DMS 273 treated with DMSO at 0.1 percent for 48 hours (cell line): ENCODE results near the gene VANGL1.
A peak's percentile ranks its signal among the peaks of the same experiment; 100 is the strongest.
"Not testable (repeated sequence)": the region's sequence is repeated elsewhere in the genome, so short reads cannot be mapped to it uniquely, and the experiment has no call there.

Experiments used
- DNase-seq: peaks from one replicate; lab custom pipeline; 2025; lab: John Stamatoyannopoulos, UW

VANGL1 gene

DNA sequence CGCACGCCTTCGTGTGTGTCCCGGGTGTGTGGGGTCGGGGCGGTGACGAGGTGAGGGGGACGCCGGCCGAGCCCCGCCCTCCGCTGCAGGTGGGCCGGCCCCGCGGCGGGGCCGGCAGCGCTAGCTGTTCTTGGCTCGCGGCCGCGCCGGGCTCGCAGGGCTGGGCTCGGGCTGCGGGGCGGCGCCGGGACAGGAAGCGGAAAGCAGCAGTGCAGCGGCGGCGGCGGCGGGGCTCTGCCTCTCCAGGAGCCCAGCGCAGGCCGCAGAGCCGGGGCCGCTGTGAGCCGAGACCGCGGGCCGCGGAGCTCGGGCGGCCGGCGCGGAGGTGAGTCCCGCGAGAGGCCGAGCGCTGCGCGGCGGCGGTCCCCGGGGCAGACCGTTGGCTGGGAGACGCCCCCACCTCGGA lies at the start of gene VANGL1:
Gene VANGL1 (plus strand): TSS at position 209 of the 406 bp plus-strand sequence. CDS start 9,444 bp downstream, outside the sequence.
- DNase-seq: peak; percentile 37

DNA sequence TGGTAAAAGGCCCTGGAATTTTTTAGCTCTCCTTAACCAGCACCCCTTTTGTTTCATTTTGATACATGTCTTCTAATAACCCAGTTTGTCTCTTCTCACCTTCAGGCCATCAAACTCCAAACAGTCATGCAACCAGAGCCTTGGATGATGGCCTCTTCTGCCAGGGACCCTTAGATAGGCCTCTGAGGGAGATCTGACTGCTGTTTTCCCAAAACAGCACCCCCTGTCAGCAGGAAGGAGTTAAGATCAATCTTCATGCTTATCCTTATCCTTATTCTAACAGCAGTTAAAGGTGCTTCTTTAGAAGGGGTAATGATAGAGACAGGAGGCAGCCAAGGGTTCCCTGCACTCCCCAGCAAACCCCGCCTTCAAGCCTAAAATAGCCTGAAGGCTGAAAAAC lies 49.5 kb upstream of the VANGL1 start:
- DNase-seq: no peak

DNA sequence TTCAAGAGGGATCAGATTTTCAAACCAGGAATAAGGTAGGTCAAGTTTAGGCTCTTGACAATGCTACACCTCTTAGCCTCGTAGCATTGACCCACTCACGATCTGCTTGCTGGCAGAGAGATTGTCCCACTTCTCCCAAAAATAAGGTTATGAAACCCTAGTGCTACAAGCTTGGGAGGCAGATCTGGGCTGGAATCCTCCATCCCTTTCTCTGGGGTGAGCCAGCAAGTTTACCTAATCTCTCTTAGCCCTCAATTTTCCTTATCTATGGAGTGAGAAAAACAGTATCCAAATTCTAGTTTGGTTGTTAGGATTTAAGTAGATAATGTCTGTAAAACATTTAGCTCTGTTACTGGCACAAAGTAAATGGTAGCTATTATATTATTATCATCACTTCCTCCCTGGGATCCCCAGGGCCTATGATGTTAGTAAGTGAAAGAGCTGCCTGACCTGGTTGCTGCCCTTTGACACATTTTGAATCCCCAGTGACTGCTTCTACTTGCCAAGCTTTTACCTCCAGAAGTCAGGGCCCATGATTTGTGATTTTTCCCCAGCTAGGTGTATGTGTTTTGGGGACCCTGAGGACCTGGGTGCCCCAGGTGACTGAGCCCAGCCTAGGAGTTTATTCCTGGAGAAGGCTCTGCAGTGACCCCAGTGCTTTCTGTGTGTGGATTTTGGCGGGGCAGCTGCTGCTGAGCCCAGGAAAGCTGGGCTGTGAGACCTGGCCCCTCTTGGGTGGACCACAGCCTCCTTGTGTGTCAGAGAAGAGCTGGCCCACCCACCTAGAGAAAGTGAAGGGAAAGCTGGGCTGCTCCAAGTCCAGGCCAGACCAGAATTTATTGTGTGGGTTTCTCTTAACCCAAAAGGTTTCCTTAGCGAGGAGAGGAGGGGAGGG lies 48.2 kb upstream of the VANGL1 start:
- DNase-seq: no peak

DNA sequence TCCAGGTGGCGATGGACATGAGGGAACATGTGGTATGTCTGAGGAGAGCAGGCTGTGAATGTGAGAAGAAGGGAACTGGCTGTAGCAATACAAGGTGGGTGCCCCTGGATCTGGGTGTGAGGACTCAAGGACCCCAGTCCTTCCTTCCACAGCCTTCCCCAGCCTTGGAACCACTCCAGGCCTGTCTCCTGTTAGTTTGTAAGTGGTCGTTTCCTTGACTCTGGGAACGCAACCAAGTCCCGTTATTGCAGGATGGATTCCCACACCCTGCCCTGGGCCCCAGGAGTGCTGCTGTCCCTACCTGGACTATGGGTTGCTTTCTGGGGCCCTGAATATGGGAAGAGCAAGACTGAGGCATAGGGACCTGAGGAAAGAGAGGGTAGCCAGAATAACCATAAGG lies 47.2 kb upstream of the VANGL1 start:
- no peak for DNase-seq

DNA sequence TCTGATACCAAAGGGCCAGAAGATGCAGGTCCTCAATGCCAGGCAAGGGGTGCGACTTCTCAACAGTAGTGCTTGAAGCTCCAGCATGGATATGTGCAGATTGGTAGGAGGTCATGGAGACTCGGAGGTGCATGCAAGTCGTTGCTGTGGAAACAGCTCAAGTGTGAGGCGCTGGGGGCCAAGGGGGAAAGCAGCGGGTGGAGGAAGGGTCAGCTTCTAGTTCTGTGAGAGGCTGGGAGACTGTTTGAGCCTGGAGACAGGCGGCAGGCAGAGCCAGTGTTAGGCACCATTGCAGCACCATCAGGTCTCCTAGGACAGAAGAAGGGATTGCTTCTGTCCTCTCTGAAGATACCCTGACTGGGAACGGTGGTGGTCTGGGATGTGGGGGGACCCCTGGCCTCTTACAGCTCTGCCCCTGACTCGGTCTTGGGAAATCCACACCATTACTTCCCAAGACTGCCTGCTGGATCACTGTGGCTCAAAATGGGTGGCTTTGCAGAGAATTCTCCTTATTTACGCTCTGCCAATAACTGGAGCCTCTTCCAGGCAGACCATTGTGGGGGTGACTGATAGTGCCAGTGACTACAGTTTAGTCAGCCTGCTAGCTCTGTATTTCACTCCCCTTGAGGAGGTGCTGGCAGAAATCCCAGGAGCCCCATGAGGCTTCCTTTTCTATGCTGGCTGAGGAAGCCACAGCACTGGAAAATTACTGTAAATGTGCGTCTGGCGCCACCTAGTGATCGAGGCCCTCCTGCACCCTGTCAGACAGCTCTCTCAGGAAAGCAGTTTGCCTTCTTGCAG lies 46.3 kb upstream of the VANGL1 start:
- DNase-seq: peak; percentile 66

DNA sequence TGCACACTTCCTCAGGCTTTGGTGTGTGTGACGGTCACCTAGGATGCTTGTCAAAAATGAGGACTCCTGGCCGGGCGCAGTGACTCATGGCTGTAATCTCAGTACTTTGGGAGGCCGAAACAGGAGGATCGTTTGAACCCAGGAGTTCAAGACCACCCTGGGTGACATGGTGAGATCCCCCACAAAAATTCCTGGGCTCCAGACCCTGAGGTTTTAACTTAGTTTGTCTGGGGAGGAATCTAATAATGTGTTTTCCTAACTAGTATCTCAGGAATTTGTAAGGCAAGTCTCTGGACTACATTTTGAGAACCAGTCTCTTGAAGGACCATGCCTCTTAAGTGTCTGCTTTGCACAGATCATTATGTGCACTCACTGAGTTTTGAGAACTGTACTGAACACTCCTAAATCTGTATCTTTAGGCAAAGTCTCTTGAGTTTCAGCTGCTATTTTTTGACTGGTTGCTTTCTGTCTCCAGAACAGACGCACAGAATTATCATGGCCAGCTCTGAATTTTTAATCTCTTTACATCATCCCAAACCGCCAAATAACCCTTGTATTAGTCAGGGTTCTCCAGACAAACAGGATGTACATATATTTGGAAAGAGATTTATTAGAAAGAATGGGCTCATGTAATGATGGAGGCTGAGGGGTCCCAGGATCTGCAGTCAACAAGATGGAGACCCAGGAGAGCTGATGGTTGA lies 45.5 kb upstream of the VANGL1 start:
- no peak for DNase-seq

DNA sequence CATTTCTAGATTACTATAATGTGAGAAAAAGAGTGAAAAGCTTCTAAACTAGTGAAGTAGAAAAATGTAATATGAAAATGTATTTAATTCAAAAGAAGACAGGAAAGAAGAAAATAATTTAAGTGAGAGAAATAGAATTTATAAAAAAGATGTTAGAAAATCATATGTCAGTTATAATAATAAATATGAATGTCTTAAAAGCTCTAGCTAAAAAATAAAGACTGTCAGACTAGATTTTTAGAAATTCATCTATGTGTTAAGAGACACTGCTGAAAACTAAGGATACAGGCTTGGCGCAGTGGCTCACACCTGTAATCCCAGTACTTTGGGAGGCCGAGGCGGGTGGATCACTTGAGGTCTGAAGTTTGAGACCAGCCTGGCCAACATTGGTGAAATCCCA lies 37.3 kb upstream of the VANGL1 start:
- no peak for DNase-seq

DNA sequence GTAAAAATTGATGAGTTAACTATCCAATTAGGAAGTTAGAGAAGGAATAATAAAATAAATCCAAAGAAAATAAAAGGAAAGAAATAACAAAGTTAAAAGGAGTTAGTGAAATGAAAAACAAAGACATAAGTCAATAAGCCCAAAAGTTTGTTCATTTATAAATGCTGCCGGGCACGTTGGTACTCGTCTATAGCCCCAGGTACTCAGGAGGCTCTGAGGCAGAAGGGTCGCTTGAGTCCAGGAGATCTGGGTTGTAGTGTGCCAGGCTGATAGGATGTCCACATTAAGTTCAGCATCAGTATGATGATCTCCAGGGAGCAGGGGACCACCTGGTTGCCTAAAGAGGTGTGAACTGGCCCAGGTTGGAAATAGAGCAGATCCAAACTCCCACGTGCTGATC lies 35.5 kb upstream of the VANGL1 start:
- DNase-seq: no peak

DNA sequence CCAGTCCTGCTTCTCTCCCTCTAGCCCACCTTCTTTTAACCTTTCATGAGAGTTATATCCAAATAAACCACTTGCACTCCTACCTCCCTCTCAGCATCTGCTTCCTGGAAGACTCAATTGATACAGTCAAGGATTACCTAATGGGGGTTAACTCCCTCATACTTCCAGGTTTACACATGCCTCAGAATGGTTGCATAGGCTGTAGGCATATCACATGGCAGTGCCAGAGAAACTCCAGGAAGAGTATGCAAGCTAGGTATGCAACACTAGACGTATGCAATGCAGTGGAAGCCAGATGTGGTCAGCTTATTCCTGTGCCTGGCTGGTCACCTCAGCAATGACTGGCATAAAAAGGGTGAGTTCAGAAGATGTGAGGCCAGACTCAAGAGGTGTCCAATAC lies 32.7 kb upstream of the VANGL1 start:
- DNase-seq: no peak

DNA sequence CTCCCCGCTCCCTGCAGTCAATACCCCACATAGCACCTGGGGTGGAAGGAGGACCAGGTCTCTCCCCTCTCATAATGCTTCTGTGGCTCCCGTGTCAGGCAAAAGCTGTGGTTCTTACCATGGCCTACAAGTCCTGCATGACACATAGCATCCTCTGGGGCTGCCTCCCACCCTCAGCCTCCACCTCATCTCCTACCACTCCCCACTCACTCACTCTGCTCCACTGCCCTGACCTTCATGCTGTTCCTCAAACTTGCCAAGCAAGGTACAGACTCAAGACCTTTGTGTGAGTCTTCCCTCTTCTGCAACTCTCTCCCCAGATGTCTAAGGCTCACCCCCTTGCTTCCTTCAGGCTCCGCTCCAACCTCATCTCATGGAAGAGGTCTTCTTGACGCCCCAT lies 28.0 kb upstream of the VANGL1 start:
- DNase-seq: no peak

DNA sequence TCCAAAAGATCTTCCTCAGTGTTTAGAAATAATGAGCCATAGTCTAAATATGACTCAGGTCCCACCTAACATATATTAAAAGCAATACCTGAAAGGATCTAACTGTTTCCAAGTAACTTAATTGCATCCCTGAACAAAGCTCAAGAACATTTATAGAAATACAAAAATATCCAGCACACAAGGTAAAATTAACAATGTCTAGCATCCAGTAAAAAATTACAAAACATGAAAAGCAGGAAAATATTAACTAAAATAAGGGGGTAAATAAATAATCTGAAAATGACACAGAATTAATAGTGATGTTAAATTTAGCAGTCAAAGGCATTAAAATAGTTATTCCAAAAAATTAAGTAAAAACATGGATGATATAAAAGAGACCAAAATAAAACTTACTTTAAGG lies 21.3 kb upstream of the VANGL1 start:
- DNase-seq: no peak

DNA sequence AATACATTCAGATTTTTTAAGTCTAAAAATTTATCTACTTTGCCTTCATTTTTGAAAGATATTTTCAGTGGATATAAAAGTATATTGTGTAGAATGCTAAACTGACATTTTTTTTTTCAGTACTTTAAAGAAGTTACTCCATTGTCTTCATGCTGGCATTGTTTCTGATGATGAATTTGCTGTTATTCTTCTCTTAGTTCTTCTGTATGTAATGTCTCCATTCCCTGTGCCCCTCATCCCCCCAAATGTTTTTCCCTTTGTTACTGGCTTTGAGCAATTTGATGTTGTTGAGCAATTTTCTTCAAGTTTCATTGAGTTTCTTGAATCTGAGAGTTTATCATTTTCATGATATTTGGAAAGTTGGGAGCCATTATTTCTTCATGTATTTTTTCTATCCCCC lies 20.8 kb upstream of the VANGL1 start:
- DNase-seq: no peak

DNA sequence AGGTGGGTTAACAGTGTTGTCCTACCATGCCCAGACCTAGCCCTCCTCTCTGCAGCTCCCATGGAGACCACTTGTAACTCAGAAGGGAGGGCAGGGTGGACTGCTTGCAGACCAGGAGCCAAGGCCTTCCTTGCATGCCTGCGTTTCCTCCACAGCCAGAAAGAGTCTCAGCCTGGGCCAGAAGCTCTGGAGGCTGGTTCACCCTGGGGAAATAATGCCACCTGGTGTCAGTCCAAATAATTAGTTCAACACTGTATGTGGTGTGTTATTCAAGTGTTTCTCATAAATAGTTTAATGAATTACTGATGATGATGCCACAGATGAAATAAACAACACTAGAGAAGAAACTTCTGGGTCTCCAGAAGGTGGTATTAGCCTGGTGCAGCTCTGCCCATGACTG lies 16.9 kb upstream of the VANGL1 start:
- no peak for DNase-seq

DNA sequence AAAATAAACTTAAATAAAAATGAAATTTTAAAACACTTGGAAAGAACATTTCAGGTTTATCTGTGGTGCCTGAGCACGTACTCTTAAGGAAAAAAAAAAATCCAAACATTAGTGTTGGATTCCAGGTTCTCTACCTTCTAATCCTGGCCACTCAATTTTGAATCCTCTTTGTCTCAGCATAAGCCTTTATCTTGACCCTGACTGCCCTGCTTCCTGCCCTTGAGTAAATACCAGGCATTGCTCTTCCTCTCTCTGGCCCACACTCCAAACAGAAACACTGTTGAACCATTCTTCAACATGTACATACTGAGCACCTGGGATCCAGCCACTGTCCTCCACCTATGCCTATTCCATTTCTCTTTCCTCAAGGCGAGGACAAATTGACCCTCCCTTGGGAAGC lies 11.4 kb upstream of the VANGL1 start:
- DNase-seq: no peak

DNA sequence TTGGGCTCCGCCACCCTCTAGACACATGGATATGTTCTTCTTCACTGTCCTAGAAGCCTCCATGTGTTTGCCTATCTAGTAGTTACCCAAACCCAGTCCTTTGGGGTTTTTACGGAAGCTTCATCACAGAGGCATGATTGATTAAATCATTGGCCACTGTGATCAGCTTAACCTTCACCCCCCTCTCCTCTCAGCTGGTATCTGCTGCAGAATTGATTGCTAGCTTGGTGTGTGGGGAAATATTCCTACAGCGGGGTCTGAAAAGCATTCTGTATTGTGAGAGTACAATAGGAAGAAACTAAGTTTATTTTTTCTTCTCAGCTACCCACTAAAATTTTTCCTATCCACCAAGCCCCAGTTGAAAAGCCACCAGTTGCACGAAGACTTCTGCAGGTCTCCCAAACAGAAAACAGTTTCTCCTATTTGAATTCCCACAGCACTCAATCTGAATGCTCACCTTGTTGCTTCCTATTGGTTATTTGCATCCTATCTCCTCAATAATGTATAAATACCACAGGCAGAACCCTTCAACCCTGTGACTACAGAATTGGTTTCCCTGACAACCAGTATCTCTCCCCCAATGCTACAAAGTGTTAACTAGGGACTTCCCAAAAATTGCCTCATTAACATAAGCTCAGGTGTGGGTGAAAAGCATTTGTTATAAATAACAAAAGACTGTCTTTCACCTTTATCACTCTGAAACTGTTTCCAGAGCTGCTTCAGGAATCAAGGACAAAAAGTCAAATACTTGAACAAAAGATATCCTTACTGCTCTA lies 9.3 kb upstream of the VANGL1 start:
- no peak for DNase-seq

DNA sequence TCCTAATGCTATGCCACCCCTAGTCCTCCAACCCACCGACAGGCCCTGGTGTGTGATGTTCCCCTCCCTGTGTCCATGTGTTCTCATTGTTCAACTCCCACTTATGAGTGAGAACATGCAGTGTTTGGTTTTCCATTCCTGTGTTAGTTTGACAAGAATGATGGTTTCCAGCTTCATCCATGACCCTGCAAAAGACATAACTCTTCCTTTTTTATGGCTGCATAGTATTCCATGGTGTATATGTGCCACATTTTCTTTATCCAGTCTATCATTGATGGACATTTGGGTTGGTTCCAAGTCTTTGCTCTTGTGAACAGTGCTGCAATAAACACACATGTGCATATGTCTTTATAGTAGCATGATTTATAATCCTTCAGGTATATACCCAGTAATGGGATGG lies 8.2 kb upstream of the VANGL1 start:
- not testable (repeated sequence) for DNase-seq

DNA sequence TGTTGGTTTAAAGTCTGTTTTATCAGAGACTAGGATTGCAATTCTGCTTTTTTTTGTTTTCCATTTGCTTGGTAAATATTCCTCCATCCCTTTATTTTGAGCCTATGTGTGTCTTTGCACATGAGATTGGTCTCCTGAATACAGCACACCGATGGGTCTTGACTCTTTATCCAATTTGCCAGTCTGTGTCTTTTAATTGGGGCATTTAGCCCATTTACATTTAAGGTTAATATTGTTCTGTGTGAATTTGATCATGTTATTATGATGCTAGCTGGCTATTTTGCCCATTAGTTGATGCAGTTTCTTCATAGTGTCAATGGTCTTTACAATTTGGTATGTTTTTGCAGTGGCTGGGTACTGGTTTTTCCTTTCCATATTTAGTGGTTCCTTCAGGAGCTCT lies 4.5 kb upstream of the VANGL1 start:
- not testable (repeated sequence) for DNase-seq

DNA sequence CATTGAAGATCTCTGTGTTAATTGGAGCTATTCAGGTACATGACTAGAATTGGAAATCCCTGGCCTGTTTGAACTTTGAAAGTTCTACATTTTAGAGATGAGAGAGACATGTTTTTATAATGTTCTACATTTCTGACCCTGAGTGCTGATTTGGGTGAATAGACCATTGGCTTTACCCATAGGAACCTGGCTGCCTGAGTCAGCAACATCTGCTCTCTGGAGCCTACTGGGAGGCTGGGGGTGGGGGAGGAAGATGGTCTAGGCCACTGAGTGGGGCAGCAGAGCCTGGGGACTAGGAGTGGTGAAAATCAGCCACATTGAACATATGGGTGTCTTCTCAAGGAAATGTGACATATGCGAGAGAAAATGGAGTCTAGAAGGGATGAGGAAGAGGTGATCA lies 1.4 kb upstream of the VANGL1 start:
- DNase-seq: no peak

DNA sequence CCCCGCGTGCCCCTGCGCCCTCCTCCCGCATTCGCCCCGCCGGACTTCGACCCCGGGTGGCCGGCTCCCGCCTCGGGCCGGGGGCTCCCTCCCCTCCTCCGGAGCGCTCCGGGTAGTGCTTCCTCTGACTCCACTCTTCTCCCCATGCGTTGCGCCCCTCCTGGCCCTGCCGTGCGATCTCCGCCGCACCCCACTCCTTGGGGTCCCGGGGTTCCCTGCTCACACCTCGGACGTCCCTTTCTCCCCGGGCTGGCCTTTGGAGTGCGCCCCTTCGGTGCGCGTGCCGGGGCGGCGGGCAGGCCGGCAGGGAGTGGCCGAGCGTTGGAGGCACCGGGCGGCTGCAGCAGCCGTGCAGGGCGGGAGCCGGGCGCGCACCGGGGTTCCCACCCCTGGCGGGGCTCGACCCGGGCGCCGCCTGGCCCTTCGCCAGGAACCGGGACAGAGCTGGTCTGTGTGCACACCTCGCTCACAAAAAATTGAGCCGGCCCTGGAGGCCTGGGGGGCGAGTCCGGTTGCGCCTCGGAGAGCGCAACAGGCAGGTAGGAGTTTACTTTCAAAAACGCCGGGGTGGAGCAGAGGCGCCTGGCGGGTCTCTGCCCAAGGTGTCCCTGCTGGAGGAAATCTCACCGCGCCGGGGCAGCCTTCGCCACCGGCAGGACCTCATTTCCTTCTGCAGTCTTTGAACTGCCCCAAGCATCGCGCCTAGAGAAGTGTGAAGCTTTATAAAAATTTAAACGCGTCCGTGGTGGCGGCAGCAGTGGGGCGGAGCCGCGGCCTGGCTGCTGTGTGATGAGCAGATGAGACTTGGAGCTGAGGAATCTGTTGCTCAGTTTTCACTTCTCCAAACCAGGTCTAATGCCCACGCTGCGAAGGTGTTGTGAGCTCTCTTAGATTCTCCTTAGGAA lies 650 bp downstream of the VANGL1 start:
- no peak for DNase-seq

DNA sequence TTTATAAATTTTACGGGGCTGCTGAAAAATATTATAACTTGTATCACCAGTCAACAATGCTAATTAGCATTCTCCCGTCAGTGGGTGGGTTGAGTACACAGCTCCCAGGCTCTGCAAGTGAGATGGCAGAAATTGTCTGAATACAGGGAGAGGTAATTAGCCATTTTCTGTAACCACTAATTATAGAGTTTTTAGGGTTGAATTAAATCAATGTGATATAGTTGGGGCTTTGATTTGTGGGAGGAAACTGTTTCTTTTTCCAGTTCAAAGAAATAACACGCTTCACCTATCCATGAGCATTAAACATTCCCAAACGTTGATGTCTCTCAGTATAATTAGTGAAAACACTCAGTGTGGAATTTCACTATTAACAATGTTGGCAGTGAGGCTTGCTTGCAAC lies 1.5 kb downstream of the VANGL1 start:
- no peak for DNase-seq

DNA sequence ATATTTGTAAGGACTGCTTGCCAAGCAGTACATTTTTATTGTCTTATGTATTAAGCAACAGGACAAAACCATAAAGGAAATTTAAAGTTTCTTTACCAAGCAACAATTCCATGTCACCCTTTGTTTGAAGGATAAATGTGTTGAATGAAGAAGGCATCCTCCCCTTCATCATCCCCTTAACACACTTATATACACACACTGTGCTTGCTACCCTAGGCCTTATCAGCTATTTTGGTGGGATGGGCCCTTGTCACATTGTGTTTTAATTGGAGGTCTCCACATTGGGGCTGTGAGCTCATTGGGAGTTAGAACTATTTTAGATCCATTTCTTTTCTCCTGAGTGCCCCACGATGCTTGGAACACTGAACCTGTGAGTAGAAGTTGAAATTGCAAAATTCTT lies 1.9 kb downstream of the VANGL1 start:
- DNase-seq: no peak
